Neural crest cell (in vitro differentiated cells): Measurements from ENCODE around the gene GGT5. TPM values are rescaled to one million over a fixed set of nuclear protein-coding genes. Genes with fewer than 3 reads are reported as not detected.
"Not testable (repeated sequence)": the region's sequence is repeated elsewhere in the genome, so short reads cannot be mapped to it uniquely, and the experiment has no call there.

Source experiments
- DNase-seq: peaks from one replicate; pipeline ENCODE4 v3.0.0; 2021; ENCODE audit warnings: low read depth, mixed read lengths, low spot score
- H3K27ac Mint-ChIP-seq: one replicate; pipeline ENCODE4 v1.8.0; 2021; ENCODE audit warnings: mild to moderate bottlenecking, mixed read lengths; ENCODE audit not compliant: unreplicated experiment
- H3K27me3 Mint-ChIP-seq: 2 replicates; pipeline ENCODE4 v1.8.0; 2021; ENCODE audit warnings: low read depth, mild to moderate bottlenecking, mixed read lengths
- H3K36me3 Mint-ChIP-seq: 2 replicates; pipeline ENCODE4 v1.8.0; 2021; ENCODE audit warnings: low read depth, mild to moderate bottlenecking, mixed read lengths
- H3K4me1 Mint-ChIP-seq: 2 replicates; pipeline ENCODE4 v1.8.0; 2021; ENCODE audit warnings: mixed read lengths
- H3K4me3 Mint-ChIP-seq: one replicate; pipeline ENCODE4 v1.8.0; 2021; ENCODE audit warnings: mild to moderate bottlenecking, mixed read lengths
- H3K9me3 Mint-ChIP-seq: 2 replicates; pipeline ENCODE4 v1.8.0; 2021; ENCODE audit warnings: mixed read lengths
- CTCF ChIP-seq: fragments of 200-600 bp; sonication (generic); conservative IDR thresholded peaks from 2 replicates; pipeline ENCODE4 v1.5.0; 2021; ENCODE audit warnings: antibody characterized with exemption, mild to moderate bottlenecking
- total RNA-seq: library from RNA; stranded (reverse); gene quantifications from 2 replicates; pipeline ENCODE4 v1.2.1, GENCODE V29; 2021

GGT5 gene
- total RNA-seq, 1 donor from 2014 or later, result 0.56 TPM

DNA sequence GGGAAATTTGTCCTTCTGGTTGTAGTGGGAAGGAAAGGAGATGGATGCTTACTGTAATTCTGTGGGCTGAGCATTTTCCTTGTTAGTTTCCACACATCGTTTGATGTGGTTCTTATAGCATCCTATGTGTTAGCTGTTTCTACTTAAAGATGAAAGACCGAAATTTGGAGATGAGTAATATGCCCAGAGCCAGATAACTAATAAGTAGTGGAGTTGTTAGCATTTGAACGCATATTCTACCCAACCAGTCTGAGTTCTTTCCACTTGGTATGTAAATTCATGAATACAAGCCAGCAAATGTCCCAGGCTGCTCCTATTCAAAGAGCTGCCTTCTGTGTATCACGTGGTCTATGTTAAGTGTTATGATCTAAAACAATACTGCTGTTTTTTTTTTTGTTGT is 40.4 kb upstream of the GGT5 start:
- Mint-ChIP-seq H3K9me3 (no peaks in the 10 kb centered on the region), H3K27me3 (no peaks in the 10 kb centered on the region), H3K36me3 (no peaks in the 10 kb centered on the region), H3K4me1 (peaks cover 60% of the 10 kb centered on the region), H3K27ac (no peak overlapping the region), H3K4me3 (no peak overlapping the region)
- no peak for DNase-seq
- no peak for TF ChIP-seq CTCF

DNA sequence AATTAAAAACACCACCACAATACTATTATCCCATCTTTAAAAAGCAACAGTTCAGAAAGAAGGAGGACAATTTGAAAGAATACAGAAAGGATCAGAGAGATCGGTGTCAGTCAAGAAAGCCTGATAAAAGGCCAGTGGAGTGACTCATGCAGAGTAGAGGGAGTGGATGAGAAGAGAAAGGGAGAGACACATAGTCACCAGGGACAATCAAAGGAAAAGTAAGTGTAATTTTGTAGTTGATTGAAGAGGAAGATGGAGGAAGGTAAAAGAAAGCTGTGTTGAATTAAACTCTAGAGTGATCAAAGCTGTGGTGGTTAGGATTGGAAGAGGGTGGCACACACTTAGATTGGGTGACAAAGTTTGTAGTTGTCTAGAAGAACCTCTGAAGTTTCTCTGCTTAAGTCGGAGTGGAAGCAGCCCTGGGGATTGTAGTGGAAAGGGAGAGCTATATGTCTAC is 39.9 kb upstream of the GGT5 start:
- H3K4me1 Mint-ChIP-seq, result peaks cover 56% of the 10 kb centered on the region
- DNase-seq, result no peak
- no peaks in the 10 kb centered on the region for H3K9me3 Mint-ChIP-seq
- no peak for TF ChIP-seq CTCF
- no peak overlapping the region for H3K27ac Mint-ChIP-seq
- no peaks in the 10 kb centered on the region for H3K27me3 Mint-ChIP-seq
- H3K36me3 Mint-ChIP-seq, result no peaks in the 10 kb centered on the region
- no peak overlapping the region for H3K4me3 Mint-ChIP-seq

DNA sequence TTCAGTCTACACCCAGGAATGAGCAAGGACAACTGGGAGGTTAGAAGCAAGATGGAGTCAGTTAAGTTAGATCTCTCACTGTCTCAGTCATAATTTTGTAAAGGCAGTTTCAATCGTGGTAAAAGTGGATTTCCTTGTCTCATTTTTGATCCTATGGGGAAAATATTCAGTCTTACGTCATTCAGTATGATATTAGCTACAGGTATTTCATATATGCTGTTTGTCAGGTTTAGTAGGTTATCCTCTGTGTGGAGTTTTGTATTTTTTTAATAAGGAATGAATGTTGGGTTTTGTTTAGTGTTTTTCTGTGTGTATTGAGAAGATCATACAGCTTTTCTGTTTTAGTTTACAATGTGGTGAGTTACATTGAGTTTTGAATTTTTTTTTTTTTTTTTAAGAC is 37.5 kb upstream of the GGT5 start:
- DNase-seq, result no peak
- no peak overlapping the region for H3K4me3 Mint-ChIP-seq
- H3K27me3 Mint-ChIP-seq, result no peaks in the 10 kb centered on the region
- no peak for TF ChIP-seq CTCF
- H3K36me3 Mint-ChIP-seq, result no peaks in the 10 kb centered on the region
- H3K9me3 Mint-ChIP-seq, result no peaks in the 10 kb centered on the region
- peaks cover 47% of the 10 kb centered on the region for H3K4me1 Mint-ChIP-seq
- no peak overlapping the region for H3K27ac Mint-ChIP-seq

GRCh38 chr22:24280363-24280762 is 35.5 kb upstream of the GGT5 start:
- not testable (repeated sequence) for H3K9me3 Mint-ChIP-seq, H3K36me3 Mint-ChIP-seq, H3K27me3 Mint-ChIP-seq, DNase-seq, H3K4me3 Mint-ChIP-seq, H3K27ac Mint-ChIP-seq
- H3K4me1 Mint-ChIP-seq, result peaks cover 40% of the 10 kb centered on the region

- not testable (repeated sequence) for H3K27me3 Mint-ChIP-seq, H3K27ac Mint-ChIP-seq, DNase-seq, H3K36me3 Mint-ChIP-seq, H3K9me3 Mint-ChIP-seq
- peak overlapping the region; percentile 58 for H3K4me3 Mint-ChIP-seq
- H3K4me1 Mint-ChIP-seq, result peaks cover 46% of the 10 kb centered on the region
- peak; percentile 38 for TF ChIP-seq CTCF
These were observed 30.0 kb upstream of the GGT5 start for GRCh38 chr22:24274696-24275405.

GRCh38 chr22:24273906-24274305 is 29.0 kb upstream of the GGT5 start:
- H3K27me3 Mint-ChIP-seq, H3K9me3 Mint-ChIP-seq, H3K27ac Mint-ChIP-seq, H3K36me3 Mint-ChIP-seq, DNase-seq: not testable (repeated sequence)
- Mint-ChIP-seq H3K4me1 (peaks cover 49% of the 10 kb centered on the region), H3K4me3 (peak overlapping the region; percentile 71)

DNA sequence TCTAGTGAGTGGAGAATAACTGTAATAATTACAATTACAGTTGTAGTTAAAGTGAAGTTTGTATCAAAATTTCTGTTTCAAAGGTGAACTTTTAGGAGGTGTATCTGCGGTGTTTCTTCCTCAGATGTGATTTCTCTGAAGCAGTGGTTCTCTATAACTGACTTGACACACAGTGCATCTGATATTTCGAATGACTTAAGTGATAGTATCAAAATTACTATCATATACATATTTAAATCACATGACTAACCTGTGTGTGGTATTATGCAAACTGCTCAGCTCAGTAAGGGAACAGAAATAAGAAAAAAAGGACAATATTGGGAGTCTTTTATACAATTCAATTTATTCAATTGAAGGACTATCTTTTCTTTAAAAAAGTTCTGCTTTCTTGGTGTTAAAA is 28.1 kb upstream of the GGT5 start:
- not testable (repeated sequence) for H3K36me3 Mint-ChIP-seq, H3K27me3 Mint-ChIP-seq, H3K9me3 Mint-ChIP-seq, H3K27ac Mint-ChIP-seq, DNase-seq
- Mint-ChIP-seq H3K4me3 (peak overlapping the region; percentile 71), H3K4me1 (peaks cover 49% of the 10 kb centered on the region)
